Stimulated activated CD8-positive, alpha-beta memory T cell treated with anti-CD3 and anti-CD28 coated beads, Interleukin-15, amount 100 ng/mL, for 4 hours (primary cell): Measurements from ENCODE around the gene GPR146.

Experiments used
- DNase-seq, 2 donors: peaks; one replicate each; pipeline ENCODE4 v3.0.0-alpha.2; 2020; ENCODE audit warnings: low read depth in 2 of 2

GPR146 gene

DNA sequence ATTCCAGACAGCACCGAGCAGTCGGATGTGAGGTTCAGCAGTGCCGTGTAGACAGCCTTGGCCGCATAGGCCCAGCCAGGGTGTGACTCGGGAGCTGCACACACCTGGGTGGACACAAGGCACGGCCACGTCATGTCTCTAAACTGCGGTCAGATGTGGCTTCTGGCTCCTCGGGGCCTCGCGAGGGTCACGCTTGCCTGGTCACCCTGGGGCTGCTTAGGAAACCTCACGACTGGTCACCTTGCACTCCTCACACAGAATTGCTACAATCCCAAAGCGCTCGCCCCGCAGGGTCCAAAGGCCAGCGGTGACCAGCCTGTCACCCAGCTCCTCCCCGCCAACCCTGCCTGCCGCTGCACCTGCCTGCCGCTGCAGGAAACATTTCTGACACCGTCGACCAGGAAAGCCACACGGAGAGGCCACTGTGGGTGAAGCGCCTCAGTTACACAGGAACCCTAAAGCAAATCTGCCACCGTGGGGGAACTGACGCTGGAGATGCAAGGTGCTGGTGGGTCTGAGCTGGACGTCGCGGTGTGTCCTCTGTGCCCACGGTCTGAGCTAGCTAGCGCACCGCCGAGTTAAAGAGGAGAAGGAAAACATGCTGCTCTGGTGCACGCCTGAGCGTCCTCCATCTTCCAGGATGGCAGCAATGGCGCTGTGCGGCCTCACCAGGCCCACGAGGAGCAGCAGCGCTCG lies 48.6 kb downstream of the GPR146 start:
- no peak for DNase-seq

DNA sequence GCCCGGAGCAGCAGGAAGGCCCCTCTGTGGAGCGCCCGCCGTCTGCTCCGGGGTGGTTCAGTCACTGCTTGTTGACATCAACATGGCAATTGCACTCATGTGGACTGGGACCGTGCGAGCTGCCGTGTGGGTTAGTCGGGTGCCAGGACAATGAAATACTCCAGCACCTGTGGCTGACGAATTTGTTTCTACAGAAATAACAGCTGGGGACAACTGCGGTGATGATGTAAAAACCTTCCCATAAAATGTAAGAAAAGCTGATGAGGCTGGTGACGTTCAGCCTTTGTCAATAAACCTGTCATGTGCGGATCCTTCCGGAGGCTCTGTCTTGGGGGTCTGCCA lies 49.1 kb downstream of the GPR146 start:
- no peak for DNase-seq

DNA sequence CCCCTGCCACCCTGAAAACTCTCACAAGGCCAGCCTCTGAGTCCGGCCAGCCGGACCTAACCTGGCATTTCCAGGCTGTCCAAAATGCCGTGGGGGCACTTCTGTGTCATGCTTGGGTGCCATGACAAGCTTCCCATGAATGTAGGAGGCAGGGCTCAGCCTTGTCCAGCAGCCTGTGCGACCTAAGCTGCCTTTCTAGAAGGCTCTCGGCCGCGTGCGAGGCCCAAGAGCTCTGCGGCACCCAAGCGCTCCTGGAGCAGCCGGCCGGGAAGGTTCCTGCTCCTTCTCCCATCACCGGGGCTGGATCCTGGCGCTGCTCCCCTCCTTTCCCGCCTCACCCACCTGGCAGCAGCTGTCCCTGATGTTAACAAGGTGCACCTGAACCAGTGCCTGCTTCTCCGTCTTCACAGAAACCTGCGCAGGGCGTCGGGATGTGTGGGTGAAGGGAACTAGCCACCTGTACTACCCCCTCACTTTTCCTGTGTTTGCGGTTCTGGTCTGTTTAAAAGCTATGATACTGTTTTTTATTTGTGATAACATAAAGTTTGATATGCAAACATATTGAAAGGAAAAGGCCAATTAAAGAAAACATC lies 49.7 kb downstream of the GPR146 start:
- DNase-seq: no peak

- DNase-seq: no peak
These were observed 50.5 kb downstream of the GPR146 start for GRCh38 chr7:1094870-1095269.

DNA sequence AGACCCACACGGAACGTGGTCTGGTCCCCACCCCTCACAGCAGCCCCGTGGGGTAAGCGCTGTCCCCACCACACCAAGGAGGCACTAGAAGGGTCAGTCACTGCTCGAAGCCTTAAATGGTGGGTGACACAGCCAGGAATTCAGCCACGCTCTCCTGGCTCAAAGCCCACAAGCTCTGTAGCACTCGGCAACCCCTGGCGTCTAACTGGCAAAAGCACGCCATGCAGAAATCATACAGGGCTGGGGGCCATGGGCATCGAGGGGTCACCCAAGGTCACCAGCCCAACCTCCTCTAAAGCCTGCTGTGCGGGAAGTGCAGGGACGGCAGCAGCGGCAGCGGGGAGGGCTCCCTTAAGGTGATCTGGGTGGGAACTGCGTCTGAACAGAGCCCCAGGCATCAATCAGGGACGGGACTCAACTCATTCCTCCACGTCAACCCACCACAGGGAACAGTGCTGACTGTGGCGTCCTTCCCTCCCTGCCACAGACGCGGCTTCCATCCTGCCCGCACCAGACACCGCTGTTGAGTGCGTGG lies 51.3 kb downstream of the GPR146 start:
- DNase-seq: no peak

DNA sequence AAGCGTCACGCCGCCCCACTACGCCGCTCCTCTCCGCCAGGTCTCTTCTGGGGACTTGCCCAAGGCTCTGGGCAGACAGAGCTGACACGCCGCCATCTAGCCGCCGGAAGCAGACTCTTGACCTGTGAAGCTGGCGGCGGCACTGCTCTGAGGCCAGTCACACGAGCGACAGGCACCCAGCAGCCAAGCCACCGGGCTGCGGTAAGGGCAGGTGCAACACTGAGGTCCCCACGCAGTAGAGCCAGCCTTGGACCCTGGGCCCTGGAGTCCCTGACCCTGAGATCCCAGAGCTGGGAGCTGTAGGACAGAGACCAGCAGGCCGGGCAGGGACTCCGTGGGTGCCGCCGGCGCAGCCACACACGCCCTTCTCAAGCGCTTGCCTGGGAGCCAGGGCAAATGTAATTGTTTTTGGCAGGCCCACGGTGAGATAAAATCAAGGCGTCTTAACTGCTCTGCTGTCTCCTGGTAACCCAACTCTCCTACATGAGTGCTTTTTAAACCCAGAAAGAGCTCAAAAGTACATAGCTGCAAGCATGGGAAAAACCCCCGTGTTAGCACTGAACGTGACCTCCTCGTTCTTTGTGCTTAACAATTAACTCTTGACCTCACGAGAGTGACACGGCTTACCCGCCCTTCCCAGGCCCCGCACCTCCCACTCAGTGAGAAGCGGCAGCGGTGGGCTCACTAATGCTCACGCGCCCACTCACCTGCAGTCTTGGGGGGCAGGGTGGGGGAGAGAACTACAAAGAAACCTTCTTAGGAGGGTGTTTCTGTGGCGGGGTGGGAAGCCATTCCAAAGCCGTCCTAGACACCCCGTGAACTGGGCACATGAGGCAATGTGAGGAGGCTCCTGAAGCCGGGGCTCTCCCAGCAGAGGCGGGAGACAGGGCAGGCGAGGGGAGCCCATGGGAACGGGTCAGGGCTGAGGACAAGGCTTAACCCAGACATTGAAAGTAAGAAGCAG lies 52.1 kb downstream of the GPR146 start:
- DNase-seq: no peak

DNA sequence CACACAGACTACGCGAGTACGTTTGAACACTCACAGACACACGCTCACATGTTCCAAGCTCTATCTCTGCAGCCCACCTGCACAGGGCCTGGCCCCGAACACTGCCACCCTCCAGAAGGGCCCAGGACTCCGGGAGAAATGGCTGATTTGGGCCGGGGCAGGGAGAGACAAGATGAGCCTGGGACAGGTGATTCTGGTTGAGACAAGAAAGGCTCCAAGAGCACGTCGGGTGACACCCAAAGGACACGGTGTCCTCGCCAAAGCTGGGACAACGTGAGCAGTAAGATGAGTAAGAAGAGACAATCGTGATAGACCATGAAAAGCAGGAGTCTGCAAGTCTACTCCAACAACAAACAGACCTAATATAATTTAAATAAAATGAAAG lies 52.8 kb downstream of the GPR146 start:
- no peak for DNase-seq

GRCh38 chr7:1098243-1099153 lies 54.2 kb downstream of the GPR146 start:
- no peak for DNase-seq

GRCh38 chr7:1099154-1099542 lies 54.8 kb downstream of the GPR146 start:
- no peak for DNase-seq

GRCh38 chr7:1099637-1100036 lies 55.3 kb downstream of the GPR146 start:
- DNase-seq: no peak

DNA sequence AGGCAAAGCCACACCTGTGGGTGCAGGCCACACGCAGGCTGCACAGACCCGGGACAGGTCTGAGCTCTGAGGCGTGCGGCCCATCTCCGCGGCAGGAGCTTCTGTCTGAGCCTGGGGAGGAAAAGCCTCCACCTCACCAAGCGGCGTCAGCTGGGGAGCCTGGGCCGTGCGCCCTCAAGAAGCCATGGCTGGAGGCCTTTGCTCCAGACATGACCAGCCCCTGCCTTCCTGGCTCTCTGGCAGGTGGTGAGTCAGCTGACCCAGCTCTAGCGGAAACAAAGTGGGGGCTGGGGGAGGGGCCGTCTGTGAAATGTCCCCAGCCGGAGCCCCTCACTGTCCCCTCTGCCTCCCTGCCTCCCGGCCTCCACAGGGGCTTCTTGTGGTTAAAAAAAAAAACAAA lies 56.0 kb downstream of the GPR146 start:
- DNase-seq: no peak

GRCh38 chr7:1100834-1101562 lies 56.7 kb downstream of the GPR146 start:
- DNase-seq: no peak

DNA sequence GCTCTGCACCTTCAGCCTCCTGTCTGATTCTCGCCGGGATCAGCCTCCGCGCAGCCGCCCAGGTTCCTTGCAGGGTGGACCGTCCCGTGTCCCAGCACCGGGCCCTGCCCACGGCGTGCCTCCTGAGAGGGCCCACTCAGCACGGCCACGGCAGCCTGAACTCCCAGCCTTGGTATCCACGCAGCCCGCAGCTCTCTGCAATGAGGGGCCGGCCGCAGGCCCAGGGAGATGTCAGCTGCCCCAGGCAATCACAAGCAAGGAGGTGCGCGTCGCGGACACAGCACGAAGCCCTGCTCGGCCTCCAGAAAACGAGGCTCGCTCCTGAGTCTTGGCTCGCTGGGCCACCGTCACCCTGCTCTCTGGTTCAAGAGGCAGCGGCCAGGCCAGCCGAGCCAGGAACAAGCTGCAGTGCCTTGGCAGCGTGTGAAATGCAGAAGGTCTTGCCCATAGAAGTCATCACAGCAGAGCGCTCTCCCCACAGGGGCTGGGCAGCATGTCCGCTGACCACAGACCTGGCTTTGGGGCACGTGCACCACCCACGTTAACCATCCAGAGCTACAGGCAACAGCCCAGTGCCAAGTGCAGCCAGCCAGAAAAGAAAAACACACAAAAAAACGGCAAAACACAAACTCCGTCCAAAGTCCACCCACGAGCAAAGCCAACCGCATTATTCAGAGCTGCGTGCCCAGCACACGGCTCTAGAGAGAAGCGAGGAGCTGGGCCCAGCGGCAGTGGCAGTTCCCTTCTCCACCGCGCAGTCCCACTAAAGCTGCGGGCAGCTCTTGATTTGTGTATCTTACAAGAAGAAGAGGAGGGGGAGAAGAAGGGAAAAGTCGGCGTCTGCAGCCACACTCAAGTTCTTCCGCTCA lies 57.5 kb downstream of the GPR146 start:
- no peak for DNase-seq

- DNase-seq: no peak
These were observed 58.9 kb downstream of the GPR146 start for GRCh38 chr7:1103009-1103788.

DNA sequence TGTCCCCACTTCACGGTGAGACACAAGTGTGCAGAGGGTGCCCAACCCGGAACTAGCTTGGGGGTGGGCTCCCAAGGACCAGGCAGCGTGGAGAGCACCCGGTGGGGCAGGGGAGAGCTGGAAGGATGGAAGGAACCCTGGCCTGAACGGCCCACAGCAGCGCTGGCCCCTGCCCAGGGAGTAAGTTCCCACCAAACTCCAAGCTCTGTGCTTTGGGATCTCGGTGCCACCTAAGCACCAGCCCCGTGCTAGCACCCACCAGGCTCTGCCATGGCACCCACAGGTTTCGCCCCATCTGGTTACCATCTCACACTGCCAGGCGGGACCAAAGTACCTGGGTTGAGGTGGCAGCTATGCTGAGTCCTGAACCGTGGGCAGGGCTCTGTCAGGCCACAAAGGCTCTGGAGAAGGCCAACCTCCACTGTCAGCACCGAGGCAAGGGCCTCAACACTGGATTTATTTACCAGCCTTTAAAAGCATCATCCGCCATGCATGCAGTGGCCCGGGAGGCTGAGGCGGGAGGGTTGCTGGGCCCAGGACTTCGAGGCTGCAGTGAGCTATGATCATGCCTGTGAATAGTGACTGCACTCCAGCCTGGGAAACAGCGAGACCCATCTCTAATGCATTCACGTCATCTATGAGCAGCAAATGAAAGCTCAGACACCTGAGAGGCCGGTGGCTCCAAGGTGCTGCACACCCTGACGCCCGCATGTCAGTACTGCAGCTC lies 59.6 kb downstream of the GPR146 start:
- no peak for DNase-seq

DNA sequence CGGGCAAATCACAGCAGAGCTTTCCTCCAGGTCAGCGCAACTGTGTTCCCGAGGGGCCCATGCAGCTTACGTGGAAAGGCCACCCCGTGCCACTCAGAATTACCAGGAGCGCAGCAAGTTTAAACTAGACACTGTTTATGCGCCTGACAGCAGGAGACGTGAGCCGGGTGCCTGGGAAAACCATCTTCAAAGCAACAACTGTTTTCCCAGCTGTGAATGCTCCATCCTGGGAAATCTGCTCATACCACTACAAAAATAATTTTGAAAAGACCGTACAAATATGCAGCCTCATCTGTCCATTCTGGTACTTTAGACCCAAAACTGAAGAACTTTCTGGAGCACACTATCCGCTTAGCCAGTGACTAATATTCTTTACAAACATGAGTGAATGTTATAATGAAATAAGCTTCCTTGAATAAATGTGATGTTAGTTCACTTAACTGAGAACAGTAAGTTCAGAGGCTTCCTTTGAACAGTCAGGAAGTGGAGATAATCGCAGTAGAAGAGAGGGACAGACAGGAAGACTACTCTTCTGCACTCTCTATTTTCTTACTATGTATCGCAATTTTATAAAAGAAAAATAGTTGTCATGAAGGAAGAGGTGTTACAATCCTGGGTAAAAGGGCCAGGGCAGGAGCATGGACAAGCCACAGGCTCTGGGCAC lies 60.3 kb downstream of the GPR146 start:
- DNase-seq: no peak

DNA sequence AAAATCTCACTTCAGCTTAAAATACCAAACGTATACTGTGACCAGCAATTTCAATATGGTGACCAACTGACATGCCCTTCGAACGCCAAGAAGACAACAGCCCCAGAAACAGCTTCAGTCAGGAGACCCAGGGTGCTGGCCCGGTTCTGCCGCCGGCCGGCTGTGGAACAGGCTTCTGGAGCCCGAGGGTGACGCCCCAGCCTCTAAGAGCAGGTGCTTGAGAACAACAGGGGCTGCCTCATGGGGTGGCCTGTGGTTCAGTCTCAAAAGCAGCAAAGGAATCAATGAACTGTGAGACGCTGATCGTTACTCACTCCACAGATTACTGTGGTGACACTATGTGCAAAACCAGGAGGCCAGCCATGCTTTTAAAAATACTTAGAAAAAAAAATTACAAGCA lies 60.8 kb downstream of the GPR146 start:
- DNase-seq: no peak
